Mucosa of descending colon (tissue), 3 donors: ENCODE measurements around the gene KDM7A. TPM values are rescaled to one million over a fixed set of nuclear protein-coding genes. Genes with fewer than 3 reads are reported as not detected.

Experiments
- ATAC-seq: fragments of 200-7000 bp; cut with Tn5 transposase; one replicate; pipeline ENCODE4 v1.9.1; 2020; ENCODE audit warnings: mild to moderate bottlenecking, moderate library complexity
- DNase-seq, 3 donors: peaks; one replicate each; pipeline ENCODE4 v3.0.0-alpha.2; 2020
- H3K36me3 ChIP-seq: fragments of 200-600 bp; one replicate; pipeline ENCODE4 v1.8.0; 2021; ENCODE audit warnings: low read depth, mild to moderate bottlenecking
- H3K4me1 ChIP-seq: fragments of 200-600 bp; one replicate; pipeline ENCODE4 v1.8.0; 2021; ENCODE audit warnings: low read depth, mild to moderate bottlenecking
- H3K4me3 ChIP-seq: fragments of 200-600 bp; one replicate; pipeline ENCODE4 v1.8.0; 2021; ENCODE audit warnings: mild to moderate bottlenecking
- H3K9me3 ChIP-seq: fragments of 200-600 bp; one replicate; pipeline ENCODE4 v1.8.0; 2021; ENCODE audit warnings: mild to moderate bottlenecking
- CTCF ChIP-seq: fragments of 200-600 bp; IDR thresholded peaks from one replicate; pipeline ENCODE4 v1.8.0; 2022; ENCODE audit warnings: antibody characterized with exemption, mild to moderate bottlenecking
- intact Hi-C, 2 donors: fragments of 100-400 bp; cut with DNase I in 1 of 2; cut with micrococcal nuclease in 1 of 2; formaldehyde crosslinking; loops; one replicate each; pipeline versions ENCODE4 v1.11.0 to v1.11.1; 2022; cut with DNase I, micrococcal nuclease
- total RNA-seq, 3 donors: library from RNA; stranded (reverse); fragmentation: NEBNext Ultra II Directional in 2 of 3; extraction: Animal tissue kit (Norgen Biotek cat#: 25700) in 2 of 3; gene quantifications; one replicate each; pipeline versions ENCODE4 v1.2.1 to v1.2.4, GENCODE V29; 2021 to 2023
- donor health status: DM: no; HTN: no; CAD: no; lungs with moderate emphysema.
- donor health status: DM: no; HTN: no; CAD: no.
- donor health status: DM: no; HTN: yes; CAD: no.

Gene KDM7A
- total RNA-seq, 3 donors from 2014 or later = 27.4 to 45.4 (median 27.9) TPM

GRCh38 chr7:140039896-140040295 lies 136.9 kb downstream of the KDM7A start:
- intact Hi-C loops = no loop called here
- Histone ChIP-seq H3K4me1 (no peaks in the 10 kb centered on the region), H3K9me3 (no peaks in the 10 kb centered on the region), H3K36me3 (peaks cover 5% of the 10 kb centered on the region), H3K4me3 (no peak overlapping the region)
- ATAC-seq (no peak), DNase-seq (no peak)
- no peak for TF ChIP-seq CTCF

- Histone ChIP-seq H3K4me3 (no peak overlapping the region), H3K9me3 (no peaks in the 10 kb centered on the region), H3K4me1 (no peaks in the 10 kb centered on the region), H3K36me3 (peaks cover 5% of the 10 kb centered on the region)
- intact Hi-C loops = no loop called here
- no peak for TF ChIP-seq CTCF
- no peak for DNase-seq
- no peak for ATAC-seq
These were observed 137.7 kb downstream of the KDM7A start for GRCh38 chr7:140039066-140039465.

GRCh38 chr7:140036224-140036962 lies 140.4 kb downstream of the KDM7A start:
- intact Hi-C loops = no loop called here
- no peak for ATAC-seq
- no peak overlapping the region for H3K4me3 ChIP-seq
- no peaks in the 10 kb centered on the region for H3K9me3 ChIP-seq
- peaks cover 5% of the 10 kb centered on the region for H3K36me3 ChIP-seq
- no peak for TF ChIP-seq CTCF
- no peak for DNase-seq
- H3K4me1 ChIP-seq = no peaks in the 10 kb centered on the region

- intact Hi-C loops = no loop called here
- DNase-seq (no peak), ATAC-seq (no peak)
- Histone ChIP-seq H3K9me3 (no peaks in the 10 kb centered on the region), H3K36me3 (peaks cover 5% of the 10 kb centered on the region), H3K4me3 (no peak overlapping the region), H3K4me1 (no peaks in the 10 kb centered on the region)
- TF ChIP-seq CTCF = no peak
These were observed 141.2 kb downstream of the KDM7A start for GRCh38 chr7:140035400-140036223.

Other genes with a start within 250 kb of the KDM7A start
- 10 to 100 TPM; 55.7 to 77.0 (median 61.8) TPM for gene PARP12, start 114.0 kb downstream of the KDM7A start, total RNA-seq
- gene SLC37A3, start 221.5 kb upstream of the KDM7A start, total RNA-seq = 10 to 100 TPM; 49.0 to 68.6 (median 55.8) TPM
- gene RAB19, start 227.1 kb upstream of the KDM7A start, total RNA-seq = 10 to 100 TPM in 2 of 3 donors, 1 to 10 TPM in 1; 7.3 to 22.0 (median 21.5) TPM